GM20431 (cell line): Measurements from ENCODE around the gene REM1.
"Not testable (repeated sequence)": the region's sequence is repeated elsewhere in the genome, so short reads cannot be mapped to it uniquely, and the experiment has no call there.

ENCODE experiments used
- in situ Hi-C: fragments of 300-500 bp; cut with MseI, MboI; formaldehyde crosslinking; loops from one replicate; pipeline ENCODE4 v1.15.0; 2020; ENCODE audit warnings: low sequenced_read_pairs; ENCODE audit not compliant: unreplicated experiment

Gene REM1

DNA sequence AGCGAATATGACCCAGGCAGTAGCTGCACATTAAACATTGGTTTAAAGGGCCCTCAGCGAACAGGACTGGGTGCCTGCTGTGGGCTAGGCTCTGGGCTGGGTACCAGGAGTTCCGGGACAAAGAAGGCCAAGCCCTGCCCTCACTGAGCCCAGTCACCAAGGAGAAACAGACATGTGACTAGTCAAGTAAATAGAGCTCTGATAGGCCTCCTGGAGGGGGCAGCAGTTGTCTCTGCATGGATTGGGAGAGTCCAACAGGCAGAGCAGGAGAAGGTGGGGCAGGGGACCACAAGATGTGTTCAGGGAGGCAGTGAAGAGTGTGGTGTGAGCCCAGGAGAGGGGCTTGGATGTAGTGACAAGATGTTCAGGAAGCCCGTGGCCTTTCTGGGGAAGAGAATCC is 42.3 kb downstream of the REM1 start:
- in situ Hi-C loops = no loop called here

DNA sequence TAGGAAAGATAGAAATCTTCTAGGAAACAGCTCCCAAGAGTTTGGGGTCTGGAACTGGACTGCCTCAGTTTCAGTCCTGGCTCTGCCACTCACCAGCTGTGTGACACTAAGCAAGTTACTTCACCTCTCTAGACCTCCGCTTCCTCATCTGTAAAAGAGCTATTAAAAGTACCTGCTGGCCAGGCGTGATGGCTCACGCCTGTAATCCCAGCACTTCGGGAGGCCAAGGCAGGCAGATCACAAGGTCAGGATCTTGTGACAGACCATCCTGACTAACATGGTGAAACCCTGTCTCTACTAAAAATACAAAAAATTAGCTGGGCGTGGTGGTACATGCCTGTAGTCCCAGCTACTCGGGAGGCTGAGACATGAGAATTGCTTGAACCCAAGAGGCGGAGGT is 46.2 kb downstream of the REM1 start:
- in situ Hi-C loops = not testable (repeated sequence)

DNA sequence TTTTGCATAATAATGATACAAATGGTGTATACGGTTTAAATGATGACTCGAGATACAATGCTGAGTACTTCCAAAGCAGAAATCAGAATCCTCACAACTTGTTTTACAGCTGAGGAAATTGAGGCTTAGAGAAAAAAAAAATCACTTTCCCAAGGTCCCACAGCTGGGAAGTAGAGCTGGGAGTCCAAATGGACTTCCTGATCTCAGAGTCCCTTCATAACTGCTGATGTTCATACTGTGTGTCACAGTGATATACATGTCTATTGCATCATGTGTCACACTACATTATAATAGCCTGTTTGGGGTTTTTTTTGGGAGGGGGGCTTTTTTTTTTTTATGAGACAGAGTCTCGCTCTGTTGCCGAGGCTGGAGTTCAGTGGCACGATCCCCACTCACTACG is 47.6 kb downstream of the REM1 start:
- in situ Hi-C loops = no loop called here

DNA sequence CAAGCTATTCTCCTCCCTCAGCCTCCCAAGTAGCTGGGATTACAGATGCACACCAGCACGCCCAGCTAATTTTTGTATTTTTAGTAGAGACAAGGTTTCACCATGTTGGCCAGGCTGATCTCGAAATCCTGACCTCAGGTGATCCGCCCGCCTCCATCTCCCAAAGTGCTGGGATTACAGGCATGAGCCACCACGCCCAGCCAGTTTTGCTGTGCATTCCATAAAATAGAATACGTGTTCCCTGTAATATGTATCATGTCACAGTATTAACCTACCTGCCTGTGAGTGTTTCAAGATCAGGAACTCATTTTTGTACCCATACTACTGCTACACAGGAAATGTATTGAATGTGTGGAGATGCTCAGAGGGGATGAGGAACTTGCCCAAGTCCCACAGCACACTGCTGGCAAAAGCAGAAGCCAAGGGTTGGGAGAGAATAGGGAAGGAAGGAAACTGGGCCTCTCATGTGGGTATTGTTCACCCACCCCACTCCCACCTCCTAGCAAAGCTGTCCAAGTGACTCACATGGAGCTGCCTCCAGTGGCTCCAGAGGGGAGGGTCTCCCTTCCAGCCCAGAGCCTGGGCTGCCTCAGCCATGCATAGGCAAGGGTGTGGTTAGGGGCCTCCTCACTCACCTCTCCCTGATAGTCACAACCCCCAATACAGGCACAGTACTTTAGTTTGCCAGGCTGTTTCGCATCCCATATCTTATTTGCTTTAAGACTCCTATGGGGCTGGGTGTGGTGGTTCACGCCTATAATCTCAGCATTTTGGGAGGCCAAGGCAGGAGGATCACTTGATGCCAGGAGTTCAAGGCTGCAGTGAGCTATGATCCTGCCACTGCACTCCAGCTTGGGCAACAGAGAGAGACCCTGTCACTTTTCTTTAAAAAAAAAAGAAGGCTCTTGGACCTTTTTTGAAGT is 48.5 kb downstream of the REM1 start:
- in situ Hi-C loops = no loop called here

DNA sequence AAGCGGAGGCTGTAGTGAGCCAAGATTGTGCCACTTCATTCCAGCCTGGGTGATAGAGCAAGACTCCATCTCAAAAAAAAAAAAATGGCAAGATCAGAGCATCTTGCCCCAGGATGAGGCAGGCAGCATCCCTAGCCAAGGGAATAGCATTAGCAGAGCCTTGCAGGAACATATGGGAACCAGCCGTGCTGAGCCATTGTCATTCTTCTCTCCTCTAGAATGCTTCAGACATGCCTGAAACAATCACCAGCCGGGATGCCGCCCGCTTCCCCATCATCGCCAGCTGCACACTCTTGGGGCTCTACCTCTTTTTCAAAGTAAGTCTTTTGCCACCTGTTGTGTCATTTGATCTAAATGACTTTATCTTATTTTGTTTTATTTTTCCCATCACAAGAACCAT is 52.2 kb downstream of the REM1 start:
- in situ Hi-C loops = no loop called here
